ENCODE measurements around the gene GLP2R.

The GLP2R gene

DNA sequence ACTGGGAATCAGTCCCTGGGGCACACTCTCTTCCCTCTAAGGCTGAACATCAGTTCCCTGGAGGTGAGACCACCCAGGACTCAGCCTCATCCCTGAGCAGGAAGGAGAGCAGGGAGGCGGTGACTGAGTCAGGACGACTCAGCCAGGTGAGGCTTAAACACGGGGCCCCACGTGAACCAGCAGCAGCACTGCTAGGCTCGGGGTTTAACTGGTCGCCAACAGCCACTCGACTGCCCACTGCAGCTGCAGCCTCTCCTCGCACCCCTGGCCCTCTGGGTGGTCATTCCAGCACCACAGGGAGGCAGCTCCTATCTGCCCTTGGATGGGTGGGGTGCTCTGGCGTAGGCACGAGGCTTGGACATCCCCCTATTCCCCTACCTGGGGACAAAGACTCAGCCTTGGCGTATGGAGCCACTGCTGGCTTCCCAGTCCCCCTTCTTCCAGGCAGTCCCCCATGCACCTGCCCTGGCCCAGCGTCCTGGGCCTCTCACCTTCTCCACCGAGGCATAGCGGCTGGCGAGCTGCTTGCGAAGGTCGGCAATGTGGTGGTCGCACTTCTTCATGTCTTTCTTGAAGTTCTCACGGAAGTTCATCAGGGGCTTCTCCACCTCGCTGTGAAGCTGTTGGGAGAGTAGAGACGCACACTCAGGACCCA lies 100.6 kb downstream of the GLP2R start:
- DNase-seq: no peak

DNA sequence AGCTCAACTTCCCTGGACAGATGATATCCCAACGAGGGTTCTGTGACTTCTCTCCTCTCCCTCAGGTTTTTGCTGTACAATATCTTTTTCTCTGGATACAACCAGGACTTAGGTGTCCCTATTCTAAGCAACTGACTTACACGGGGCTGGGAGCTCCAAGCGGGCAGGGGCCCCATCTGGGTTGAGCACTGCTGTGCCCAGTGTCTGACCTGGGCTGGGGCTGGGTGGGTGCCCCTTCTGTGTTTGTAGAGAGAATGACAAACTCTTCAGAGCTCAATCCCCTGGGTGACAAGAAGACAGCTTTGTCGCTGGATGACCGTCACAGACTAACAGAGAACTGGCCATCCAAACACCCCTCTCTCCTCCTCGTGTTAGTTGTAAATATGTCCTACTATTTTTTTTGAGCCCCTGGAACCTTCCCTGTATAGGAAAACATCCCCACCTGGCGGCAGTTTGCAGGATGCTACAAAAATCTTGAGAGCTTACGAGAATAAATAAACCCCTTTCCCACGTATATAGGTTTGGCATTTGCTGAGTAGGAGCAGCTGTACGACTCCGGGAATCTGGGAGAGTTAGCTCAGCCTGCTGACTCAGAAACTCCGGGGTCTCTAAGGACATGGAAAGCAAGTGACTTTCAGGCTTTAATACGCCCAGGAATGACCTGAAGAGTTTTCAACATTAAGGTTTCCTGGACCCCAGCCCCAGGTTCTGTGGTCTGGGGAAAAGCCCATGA lies 103.0 kb downstream of the GLP2R start:
- no peak for DNase-seq

DNA sequence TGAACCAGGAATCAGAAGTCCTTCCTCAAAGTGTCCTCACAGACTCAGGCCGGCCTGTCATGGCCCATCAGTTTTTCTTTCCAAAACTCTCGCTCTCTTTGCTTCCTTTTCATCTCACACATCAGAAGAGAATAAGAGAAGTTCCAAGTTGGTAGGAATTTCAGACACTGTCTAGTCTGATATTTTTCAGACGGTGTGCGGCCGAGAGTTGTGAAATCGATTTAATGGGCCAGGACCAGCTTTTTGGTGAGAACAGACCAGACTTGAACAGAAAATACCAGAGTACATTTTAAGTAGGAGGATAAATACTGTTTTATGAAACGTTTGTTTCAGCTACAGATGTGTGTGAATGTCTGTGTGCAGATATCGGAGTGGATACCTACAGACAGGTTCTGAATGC lies 104.1 kb downstream of the GLP2R start:
- no peak for DNase-seq

- DNase-seq: no peak
Measured at GRCh38 chr17:9931144-9931741, 105.5 kb downstream of the GLP2R start.

GRCh38 chr17:9932491-9932890 lies 106.8 kb downstream of the GLP2R start:
- no peak for DNase-seq

DNA sequence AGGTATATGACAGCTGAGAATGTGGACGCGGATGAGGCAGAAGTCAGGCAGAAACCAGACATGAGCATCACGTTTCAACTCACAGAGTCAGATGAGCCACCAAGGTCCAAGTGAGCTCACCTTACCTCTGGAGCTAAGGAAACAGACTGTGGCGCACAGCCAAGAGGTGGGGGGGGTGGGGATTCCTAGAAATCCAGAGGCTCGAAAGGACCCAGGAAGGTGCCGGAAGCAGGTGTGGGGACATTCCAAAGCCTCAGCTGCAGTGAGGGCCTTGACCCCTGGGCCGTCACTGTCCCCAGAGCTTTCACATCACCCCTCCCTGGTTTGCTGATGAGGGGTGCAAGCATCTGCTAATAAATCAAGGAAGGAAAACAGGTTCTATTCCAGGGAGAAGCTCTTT lies 108.6 kb downstream of the GLP2R start:
- no peak for DNase-seq

DNA sequence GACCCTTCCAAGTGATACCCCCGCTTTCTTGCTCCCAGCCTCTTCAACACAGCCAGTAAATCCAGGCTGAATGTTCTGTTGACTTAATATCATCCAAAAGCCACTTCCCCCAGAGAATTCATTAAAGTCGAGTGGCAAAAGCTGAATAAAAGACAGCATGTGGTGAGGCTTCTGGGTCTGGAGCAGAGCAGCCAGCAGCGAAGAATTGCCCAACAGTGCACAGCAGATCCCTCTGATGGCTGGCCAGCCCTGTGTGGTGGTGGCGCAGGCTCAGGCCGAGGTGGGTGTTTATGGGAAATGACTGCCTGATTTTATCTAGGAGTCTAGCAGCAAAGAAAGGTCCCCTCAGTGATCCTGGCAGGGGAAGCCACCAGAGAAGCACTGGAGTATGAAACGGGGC lies 109.7 kb downstream of the GLP2R start:
- no peak for DNase-seq

DNA sequence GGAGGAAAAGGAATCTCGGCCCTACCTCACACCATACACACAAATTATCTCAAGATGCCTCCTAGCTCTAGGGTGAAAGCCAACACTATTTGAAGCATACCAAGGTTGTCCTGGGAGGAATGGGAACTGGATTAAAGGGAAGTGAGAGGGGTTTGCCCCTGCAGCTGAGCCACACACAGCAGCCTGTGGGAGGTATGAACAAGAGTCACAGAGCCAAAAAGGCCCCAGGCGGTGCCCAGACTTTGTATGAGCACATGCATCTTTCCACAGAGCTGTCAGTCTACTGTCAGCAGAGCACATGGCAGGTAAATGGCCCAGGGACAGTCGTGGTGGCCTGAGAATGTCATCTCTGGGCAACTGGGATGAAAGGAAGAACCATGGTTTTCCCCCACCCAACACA lies 110.4 kb downstream of the GLP2R start:
- DNase-seq: no peak

DNA sequence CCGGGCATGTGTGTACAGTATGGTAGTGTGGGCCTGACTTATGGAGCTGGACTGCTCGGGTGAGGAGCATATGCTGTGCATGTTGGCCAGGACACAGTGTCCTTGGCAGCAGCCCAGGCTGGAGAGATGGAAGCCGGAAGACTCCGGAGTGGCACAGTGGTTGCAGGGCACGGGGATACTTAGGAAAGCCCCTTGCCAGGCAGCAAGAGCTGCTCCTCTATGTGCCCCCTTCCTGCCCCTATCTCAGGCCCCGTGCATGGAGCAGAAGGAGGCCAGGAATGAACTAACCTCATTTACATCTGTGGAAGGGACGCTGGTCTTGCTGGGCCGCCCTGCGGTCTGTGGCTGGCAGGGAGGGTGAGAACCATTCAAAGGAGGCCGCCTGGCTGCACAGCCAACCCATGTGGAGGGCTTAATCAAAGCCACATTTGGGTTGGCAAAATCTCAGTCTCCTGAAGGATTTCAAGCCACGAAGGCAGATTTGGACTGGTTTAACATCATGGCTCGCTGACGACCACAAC lies 111.6 kb downstream of the GLP2R start:
- no peak for DNase-seq

- no peak for DNase-seq
Measured at GRCh38 chr17:9937901-9938300, 112.2 kb downstream of the GLP2R start.

DNA sequence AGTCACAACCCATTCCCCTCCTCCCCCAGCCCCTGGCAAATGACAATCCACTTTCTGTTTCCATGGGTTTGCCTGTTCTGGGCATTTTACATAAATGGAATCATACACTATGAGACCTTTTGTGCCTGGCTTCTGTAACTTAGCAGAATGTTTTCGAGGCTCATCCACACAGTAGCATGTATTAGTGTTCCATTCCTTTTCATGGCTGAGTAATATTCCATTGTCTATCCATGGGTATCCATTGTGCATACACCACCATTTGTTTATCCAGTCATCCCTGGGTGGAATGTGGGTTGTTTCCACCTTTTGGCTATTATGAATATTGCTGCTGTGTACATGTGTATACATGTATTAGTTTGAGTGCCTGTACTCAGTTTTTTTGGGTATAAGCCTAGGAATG lies 113.0 kb downstream of the GLP2R start:
- no peak for DNase-seq

GRCh38 chr17:9940841-9941240 lies 115.1 kb downstream of the GLP2R start:
- DNase-seq: no peak

DNA sequence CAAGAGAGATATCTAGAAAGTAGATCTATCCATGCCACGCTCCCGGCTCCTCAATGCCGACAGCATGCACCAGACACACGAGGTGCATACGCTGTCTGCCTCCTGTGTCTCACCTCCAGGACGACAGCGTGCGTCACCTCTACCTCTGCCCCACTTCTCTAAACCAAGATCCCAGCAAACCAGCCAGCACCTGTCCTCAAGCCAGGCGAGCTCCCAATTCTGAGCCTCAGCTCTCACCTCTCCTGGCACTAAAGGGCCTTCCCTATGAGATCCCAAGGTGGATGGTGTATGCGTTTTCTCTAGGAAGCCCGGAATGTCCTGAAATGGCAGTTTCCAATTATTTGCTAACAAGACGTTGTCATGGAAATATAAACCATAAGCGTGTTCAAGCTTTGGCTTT lies 115.6 kb downstream of the GLP2R start:
- no peak for DNase-seq
